Thyroid gland (tissue), 4 donors: Measurements from ENCODE around the gene MDM2.

Experiments used
- CTCF ChIP-seq, 6 experiments: fragments of 200-600 bp in 3 of 6; fragments of 450-650 bp in 3 of 6; sonication (generic) in 3 of 6; IDR thresholded peaks; one replicate each; pipeline ENCODE4 v1.5.1; 2016 to 2019; ENCODE audit warnings: antibody characterized with exemption in 6 of 6, mild to moderate bottlenecking in 2 of 6, inconsistent platforms in 1 of 6, moderate library complexity in 1 of 6
- POLR2A ChIP-seq, 2 donors: fragments of 450-650 bp; IDR thresholded peaks; one replicate each; pipeline ENCODE4 v1.6.1; 2017; ENCODE audit warnings: antibody characterized with exemption in 2 of 2, mild to moderate bottlenecking in 2 of 2, moderate library complexity in 1 of 2

- TF ChIP-seq CTCF (IDR thresholded peaks at IDR 0.05) (no peak), POLR2A (IDR thresholded peaks at IDR 0.05) (no peak)
Observed at GRCh38 chr12:68878283-68878682, 70.3 kb downstream of the MDM2 start.
